ENCODE measurements around the gene NNT. TPM values are rescaled to one million over a fixed set of nuclear protein-coding genes. Genes with fewer than 3 reads are reported as not detected.

NNT gene
- total and polyA plus RNA-seq, 9 of the 15 experiments (the other 6 are each of a cell fraction or from before 2014, with no cell fraction given) = 21.9 to 68.6 (median 42.2) TPM

- H3K79me2 ChIP-seq (ENCODE audit: control insufficient read depth, insufficient read depth, low read length) = no peaks in the 10 kb centered on the region
- in situ Hi-C loops (cut with MboI) = no loop called here
- ATAC-seq (peak; percentile 88), DNase-seq (ENCODE audit: extremely low read depth in 1 of 4, low spot score in 3 of 4) (peak; percentile 33 to 80 (median 64)), FAIRE-seq (peak; percentile 88)
- 48% methylated on average over 2 of the region's 2 CpGs for WGBS (ENCODE audit: insufficient coverage, low coverage, missing lambda C conversion rate)
- no peak overlapping the region for H3K27ac ChIP-seq (ENCODE audit: extremely low read depth, low read depth, low read length)
- CTCF ChIA-PET (ENCODE audit: low intra/inter-chr PET ratio) = interaction anchor here (1.4 kb wide), 1 partner anchor 1147 kb away, joined by 3 read pairs; no protein-coding TSS in a partner anchor
- H3K36me3 ChIP-seq (ENCODE audit: control insufficient read depth, insufficient read depth, low read length) = peaks cover 40% of the 10 kb centered on the region
- H3K4me1 ChIP-seq (replicated peaks in 1 of 2; ENCODE audit: control insufficient read depth in 2 of 2, insufficient read depth in 2 of 2, low read length in 2 of 2) = peaks cover 0 to 2% of the 10 kb centered on the region in 2 experiments; a peak in 2 of 5 replicates
- H3K9ac ChIP-seq (ENCODE audit: insufficient read depth in 1 of 2, low read depth in 2 of 2, low read length in 2 of 2) = no peak overlapping the region
- H3K27me3 ChIP-seq (ENCODE audit: control insufficient read depth in 2 of 2, insufficient read depth in 2 of 2, low read length in 2 of 2) = no peaks in the 10 kb centered on the region
- POLR2A ChIA-PET = interaction anchor here (1.0 to 1.1 kb wide), 2 partner anchors 11 to 12 kb away, joined by 3 to 4 read pairs; no protein-coding TSS in a partner anchor
- BruUV-seq (replicated peaks) = no TSS peak
- intact Hi-C loops (cut with micrococcal nuclease) = no loop called here
- H4K20me1 ChIP-seq (replicated peaks; ENCODE audit: control insufficient read depth, insufficient read depth, low read length) = no peaks in the 10 kb centered on the region
- no peak overlapping the region for H2AFZ ChIP-seq (ENCODE audit: low read depth, low read length)
- no peak overlapping the region for H3K4me2 ChIP-seq (ENCODE audit: insufficient read depth, low read length)
- H3K4me3 ChIP-seq = no peak overlapping the region
- H3K9me3 ChIP-seq (replicated peaks; ENCODE audit: control insufficient read depth, insufficient read depth, low read depth, low read length) = no peaks in the 10 kb centered on the region
- no peaks in the 10 kb centered on the region for H3K9me1 ChIP-seq (ENCODE audit: control insufficient read depth, insufficient read depth, low read length)
- TF ChIP-seq TEAD4 (IDR thresholded peaks at IDR 0.05; ENCODE audit: low read length) = 0 out of 2 replicates have a peak, but pooled peaks have one; percentile 44
- TF ChIP-seq TEAD4 (CRISPR knock-in tag; IDR thresholded peaks at IDR 0.05; ENCODE audit: borderline replicate concordance) = no peak
- peak; percentile 27; the same call in 1 of the 2 replicates for TF ChIP-seq SMC3 (conservative IDR thresholded peaks at IDR 0.05; ENCODE audit: insufficient read depth, low read depth, low read length)
- no peak for TF ChIP-seq ARID2 (IDR thresholded peaks at IDR 0.05)
- TF ChIP-seq IRF9 (tag; IDR thresholded peaks at IDR 0.05) = 0 out of 2 replicates have a peak, but pooled peaks have one; percentile 14
- TF ChIP-seq YY1 (IDR thresholded peaks at IDR 0.05; ENCODE audit: borderline replicate concordance in 1 of 3, control insufficient read depth in 1 of 3, extremely low read depth in 1 of 3, insufficient read depth in 3 of 3, insufficient read length in 1 of 3, insufficient replicate concordance in 2 of 3, low read depth in 1 of 3, low read length in 2 of 3) = peak in 1 of 3 experiments; percentile 12
- TF ChIP-seq, protein P1, sequence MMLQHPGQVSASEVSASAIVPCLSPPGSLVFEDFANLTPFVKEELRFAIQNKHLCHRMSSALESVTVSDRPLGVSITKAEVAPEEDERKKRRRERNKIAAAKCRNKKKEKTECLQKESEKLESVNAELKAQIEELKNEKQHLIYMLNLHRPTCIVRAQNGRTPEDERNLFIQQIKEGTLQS (IDR thresholded peaks at IDR 0.05) = no peak
- TF ChIP-seq, protein P1 (CRISPR knock-in tag; conservative IDR thresholded peaks at IDR 0.05) = no peak
- peak; percentile 91 for TF ChIP-seq CEBPB (tag; IDR thresholded peaks at IDR 0.05)
- TF ChIP-seq RAD21 (CRISPR knock-in tag; conservative IDR thresholded peaks at IDR 0.05 in 1 of 2, IDR thresholded peaks at IDR 0.05 in 1 of 2) = peak; percentile 43 to 51; a peak in 3 of 4 replicates
- TF ChIP-seq EHMT2 (IDR thresholded peaks at IDR 0.05) = peak; percentile 83
- no peak for TF ChIP-seq MYBL2 (IDR thresholded peaks at IDR 0.05; ENCODE audit: low read depth)
- no peak for TF ChIP-seq MYBL2 (CRISPR knock-in tag; IDR thresholded peaks at IDR 0.05; ENCODE audit: borderline replicate concordance)
- peak in 1 of 2 experiments; percentile 21; a peak in 1 of 4 replicates for TF ChIP-seq RCOR1 (IDR thresholded peaks at IDR 0.05; ENCODE audit: borderline replicate concordance in 1 of 2, low read depth in 2 of 2, low read length in 2 of 2)
- no peak for TF ChIP-seq RHOXF2B (CRISPR knock-in tag; conservative IDR thresholded peaks at IDR 0.05)
- TF ChIP-seq CTCFL (IDR thresholded peaks at IDR 0.05; ENCODE audit: borderline replicate concordance, insufficient read depth, low read depth, low read length, poor library complexity, severe bottlenecking) = peak; percentile 76
- peak; percentile 64; the same call in 1 of the 2 replicates for TF ChIP-seq CEBPG (CRISPR knock-in tag; IDR thresholded peaks at IDR 0.05)
- peak in 1 of 2 experiments; percentile 69; a peak in 1 of 4 replicates for TF ChIP-seq CEBPG (tag; conservative IDR thresholded peaks at IDR 0.05 in 1 of 2, IDR thresholded peaks at IDR 0.05 in 1 of 2)
Observed at GRCh38 chr5:43627028-43627427, 24.0 kb downstream of the NNT start.

Data from K562 (cell line).